ENCODE data around the gene PAX5.
"Not testable (repeated sequence)": the region's sequence is repeated elsewhere in the genome, so short reads cannot be mapped to it uniquely, and the experiment has no call there.

Gene PAX5

DNA sequence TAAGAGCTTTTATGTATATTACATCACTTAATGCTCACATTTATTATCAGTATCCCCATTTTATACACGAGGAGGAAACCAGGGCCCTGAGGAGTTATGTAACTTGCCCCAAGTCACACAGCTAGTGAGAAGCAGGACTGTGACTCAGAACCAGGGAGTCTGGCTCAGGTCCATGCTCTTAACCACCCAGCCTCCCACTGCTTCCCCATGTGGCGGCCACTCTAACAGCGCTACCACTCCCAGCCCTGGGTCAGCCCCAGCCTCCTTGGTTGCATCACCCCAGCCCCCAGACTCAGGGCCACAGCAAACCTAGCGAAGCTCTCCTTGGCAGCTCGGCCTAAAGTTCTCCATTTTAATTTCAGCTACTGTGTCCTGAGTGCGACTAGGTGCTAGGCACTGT lies 159.1 kb downstream of the PAX5 start:
- FAIRE-seq, result no peak

DNA sequence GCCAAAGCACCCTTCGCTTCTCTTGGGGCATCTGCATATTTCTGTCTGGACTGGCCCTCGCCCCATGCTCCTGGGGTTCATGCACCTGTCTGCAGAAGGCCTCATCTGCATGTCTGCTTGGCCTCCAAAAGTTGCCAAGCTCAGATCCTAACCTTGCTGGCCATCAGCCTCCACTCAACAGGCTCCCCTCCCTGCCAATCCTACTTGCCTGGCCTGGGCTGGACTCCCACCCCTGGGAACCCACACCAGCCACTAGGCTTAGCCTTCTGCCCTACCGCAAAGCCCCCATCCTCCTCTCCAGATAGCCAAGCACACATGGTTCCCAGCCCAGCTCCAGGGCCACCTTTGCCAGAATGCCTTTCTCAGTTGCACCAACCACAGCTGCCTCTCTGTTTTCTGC lies 159.8 kb downstream of the PAX5 start:
- FAIRE-seq, result no peak

DNA sequence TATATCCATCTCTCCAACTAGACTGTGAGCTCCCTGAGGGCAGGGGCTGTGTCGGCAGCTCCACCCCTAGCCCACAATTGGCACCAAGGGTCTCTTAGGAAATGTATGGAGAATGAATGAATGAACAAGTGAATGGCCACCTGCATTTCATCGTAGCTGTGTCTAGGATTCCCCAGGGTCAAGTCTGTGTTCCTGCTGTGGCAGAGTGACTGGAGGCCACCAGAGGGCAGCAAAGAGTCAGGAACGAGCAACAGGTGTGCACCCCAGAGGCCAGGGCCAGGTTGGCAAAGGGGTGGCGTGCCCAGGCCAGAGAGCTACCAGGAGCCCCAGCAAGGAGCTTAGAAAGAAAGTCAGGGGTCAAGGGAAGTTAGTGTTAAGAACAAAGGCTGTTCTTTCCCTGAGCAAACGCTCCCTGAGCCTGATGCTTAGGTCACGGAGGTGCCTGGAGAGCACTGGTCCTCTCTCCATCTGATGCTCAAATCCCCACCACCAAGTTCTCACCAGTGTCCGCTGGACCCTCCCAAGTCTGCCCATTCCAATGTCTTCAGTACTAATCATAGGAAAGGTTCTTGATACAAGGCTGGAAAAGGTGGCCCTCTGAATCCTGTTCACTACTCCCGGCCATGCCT lies 160.7 kb downstream of the PAX5 start:
- no peak for FAIRE-seq

DNA sequence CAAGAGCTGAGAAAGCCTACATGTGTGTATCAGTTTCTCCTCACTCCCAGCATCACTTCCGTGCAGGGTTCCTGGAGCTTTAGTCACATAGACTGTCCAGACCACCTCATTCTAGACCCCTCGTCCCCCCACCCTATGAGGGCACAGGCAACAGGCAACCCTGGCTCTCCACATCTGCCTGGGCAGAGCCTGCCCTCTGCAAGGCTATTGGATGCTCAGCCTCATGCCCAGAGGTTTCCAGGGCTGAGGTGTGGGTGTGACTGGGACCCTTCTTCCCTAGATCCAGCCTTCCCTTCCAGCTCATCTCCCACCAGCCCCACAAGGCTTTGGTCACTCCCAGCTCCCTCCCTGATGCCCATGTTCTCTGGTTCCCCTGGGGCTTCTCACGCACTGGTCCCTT lies 161.4 kb downstream of the PAX5 start:
- no peak for FAIRE-seq

DNA sequence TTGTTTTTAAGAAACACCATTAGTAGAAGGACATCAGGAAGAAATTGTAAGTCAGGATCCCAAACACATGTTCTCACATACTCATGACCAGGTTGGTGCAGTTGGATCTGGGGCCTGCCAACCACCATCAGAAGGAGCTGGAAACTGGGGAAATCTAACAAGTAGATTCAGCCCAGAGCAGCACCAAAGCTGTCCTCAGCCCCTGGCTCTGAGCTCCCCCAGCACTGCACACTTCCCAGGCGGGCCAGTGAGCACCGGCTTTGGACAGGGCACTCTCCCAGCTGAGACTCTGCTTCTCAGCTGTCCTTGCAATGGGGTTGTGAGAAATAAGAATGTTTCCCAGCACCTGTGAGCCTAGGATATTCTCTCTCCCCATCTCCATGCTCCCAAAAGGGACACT lies 162.5 kb downstream of the PAX5 start:
- no peak for FAIRE-seq

DNA sequence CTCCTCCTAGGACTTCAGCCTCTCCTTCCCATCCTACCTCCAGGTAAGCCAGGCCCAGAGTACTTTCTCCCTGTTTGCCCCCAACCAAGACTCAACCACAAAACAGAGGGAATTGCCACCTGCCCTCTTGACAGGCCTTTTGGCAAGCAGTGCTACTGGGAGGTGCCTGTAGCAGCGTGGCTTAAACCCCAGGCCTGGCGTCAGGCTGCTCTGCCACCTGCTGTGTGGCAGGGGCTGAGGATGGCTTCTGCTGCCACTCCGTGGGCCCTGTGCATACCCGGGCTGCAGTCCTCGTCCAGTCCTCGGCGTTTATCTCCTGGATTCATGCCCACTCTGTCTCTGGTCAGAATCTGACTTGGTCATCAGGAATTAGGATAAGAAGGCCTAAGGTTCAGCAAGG lies 163.1 kb downstream of the PAX5 start:
- FAIRE-seq, result no peak

DNA sequence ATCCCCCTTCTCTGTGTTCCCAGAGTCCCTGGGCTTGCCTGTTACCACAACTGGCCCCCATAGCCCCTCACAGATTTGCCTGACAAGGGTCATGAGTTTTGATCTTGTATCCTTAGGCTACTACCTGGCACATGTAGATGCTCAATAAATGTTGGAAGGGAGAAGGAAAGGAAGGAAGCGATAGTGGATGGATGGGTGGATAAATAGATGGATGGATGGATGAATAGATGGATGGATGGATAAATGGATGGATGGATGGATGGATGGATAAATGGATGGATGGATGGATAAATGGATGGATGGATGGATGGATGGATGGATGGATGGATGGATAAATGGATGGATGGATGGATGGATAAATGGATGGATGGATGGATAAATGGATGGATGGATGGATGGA lies 164.5 kb downstream of the PAX5 start:
- FAIRE-seq, result not testable (repeated sequence)

DNA sequence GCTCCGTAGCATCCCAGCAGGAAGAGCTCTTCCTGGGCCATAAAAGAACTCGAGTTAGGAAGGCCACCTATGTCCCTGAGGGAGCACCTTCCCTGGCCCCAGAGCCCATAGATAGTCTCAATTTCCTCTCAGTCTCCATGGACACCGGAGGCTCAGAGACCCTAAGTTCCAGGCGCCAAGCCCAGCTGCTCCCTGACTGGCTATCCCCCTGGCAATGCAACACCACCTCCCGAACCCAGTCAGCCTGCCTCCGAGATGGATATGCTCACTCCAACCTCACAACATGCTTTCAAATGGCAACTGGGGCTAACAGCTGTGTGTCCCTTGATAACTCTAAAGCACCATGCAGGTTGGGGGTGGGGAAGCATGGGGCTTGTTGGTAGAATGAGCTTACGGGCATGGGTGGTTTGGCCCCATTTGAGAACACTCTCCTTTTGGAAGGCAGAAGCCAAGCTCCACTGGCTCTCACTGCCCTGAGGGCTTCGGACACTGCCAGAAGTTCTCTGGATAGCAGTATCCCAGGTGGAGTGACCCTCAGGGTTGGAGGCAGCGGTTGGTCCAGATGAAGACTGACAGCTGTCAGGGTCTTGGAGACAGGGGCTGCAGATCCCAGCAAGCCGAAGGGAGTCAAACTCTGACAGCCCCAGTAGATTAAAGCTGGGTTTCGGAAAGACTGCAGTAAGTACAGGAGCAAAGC lies 165.3 kb downstream of the PAX5 start:
- no peak for FAIRE-seq

DNA sequence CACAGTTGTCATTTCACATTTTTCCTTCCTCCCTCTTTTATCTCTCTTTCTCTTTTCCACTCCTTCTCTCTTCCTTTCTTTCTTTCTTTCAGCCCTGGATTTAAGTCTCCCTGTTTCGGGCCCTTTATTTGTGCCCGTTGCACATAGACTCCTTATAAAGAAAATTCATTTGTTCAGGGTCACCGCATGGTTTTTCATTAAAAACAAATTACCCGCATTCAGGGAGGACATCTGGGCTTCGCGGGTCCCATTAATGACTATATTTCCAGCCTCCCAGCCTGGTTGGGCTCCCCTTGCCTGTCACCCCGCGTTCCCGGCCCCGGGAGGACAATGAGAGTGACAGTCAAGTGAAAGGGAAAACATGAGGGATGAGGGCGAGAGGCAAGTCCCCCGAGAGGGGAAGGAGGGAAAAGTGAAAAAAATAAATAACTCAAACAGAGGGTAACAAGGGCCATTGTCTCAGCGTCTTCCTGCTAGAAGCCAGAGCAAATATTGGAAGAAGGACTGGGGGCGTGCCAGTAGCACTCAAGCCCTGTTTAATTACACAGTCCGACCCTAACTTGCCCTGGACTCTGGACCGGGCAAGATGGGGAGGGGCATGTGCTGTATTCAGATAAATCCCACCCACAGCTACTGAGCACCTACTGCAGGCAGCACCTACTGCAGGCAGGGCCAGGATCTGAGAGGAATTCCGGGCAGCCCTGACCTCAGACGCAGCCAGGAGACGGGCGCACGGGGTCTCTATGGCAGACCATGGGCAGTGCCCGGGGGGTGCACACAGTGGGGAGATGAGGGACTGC lies 166.2 kb downstream of the PAX5 start:
- FAIRE-seq, result no peak

DNA sequence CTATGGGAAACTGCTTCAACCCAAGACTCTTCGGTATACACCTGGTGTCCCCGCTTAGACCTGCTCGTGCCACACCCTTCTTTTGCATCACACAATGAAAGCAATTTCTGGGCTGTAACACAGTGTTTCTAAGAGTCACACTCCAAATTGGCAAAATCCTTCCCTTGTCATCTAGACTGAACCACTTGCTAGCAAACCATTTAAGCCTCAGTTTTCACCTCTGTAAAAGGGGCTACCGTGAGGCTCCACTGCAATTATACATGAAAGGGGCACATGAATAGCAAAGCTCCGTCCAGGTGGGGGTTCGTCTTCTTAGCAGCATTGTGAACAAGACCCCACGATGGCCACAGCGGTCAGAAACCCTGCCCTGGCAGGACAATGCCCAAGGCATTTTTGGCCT lies 166.8 kb downstream of the PAX5 start:
- FAIRE-seq, result no peak

DNA sequence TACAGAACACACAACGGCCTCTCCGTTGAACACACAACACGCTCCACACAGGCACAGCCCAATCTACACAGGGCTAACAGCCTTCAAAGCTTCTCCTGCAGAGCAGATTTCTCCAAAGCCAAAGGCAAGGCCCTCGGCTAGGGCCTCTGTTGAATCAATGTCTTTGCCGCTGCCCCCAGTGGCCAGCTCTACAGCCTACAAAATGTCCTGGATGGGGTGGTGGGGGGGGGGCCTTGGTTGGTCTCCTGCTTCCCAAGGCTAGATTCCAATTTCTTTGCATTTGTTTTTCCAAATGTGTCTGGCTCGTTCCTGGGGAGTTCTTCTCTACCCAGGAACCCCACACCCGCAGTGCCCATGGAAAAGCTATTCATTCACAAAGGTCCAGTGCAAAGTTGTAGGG lies 167.2 kb downstream of the PAX5 start:
- FAIRE-seq, result no peak

DNA sequence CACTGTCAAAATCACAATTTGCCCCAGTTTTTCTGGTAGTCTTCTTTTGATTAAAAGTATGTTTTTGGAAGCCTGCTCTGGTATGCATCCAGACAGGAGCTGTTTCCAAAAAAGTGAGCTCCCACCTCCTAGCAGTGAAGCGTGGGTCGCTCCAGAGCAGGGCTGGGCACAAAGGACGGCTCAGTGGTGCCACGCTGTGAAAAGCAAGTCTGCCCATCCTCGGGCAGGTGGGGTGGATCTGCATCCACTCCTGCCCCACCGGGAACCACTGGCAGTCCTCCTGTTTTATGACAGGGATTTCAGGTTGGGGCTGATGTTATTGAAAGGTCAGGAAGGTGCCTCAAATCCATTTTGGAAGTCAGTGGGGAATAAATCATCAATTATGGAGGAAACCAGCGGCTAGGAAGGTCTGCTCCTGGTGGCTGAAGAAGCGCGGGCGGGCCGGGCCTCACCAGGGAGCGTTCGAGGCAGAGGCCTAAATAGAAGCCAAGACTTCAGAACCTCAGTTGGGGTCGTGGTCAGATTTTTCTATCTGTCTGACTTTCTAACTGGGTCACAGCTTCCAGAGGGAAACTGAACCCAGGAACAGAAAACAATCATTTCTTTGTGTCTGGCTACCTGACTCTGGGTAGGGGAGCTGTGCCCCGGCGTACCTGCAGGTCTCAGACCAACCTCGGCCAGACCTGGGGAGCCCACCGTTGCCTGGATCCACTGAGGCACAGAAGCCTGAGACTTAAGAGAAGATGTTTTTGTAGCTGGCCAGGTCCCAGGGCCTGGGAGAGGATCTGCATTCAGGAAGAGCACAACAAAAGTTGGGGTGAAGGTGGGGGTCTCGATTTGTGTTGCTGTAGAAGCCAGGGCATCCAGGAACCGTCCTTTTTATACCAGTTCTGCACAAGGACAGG lies 168.1 kb downstream of the PAX5 start:
- no peak for FAIRE-seq

DNA sequence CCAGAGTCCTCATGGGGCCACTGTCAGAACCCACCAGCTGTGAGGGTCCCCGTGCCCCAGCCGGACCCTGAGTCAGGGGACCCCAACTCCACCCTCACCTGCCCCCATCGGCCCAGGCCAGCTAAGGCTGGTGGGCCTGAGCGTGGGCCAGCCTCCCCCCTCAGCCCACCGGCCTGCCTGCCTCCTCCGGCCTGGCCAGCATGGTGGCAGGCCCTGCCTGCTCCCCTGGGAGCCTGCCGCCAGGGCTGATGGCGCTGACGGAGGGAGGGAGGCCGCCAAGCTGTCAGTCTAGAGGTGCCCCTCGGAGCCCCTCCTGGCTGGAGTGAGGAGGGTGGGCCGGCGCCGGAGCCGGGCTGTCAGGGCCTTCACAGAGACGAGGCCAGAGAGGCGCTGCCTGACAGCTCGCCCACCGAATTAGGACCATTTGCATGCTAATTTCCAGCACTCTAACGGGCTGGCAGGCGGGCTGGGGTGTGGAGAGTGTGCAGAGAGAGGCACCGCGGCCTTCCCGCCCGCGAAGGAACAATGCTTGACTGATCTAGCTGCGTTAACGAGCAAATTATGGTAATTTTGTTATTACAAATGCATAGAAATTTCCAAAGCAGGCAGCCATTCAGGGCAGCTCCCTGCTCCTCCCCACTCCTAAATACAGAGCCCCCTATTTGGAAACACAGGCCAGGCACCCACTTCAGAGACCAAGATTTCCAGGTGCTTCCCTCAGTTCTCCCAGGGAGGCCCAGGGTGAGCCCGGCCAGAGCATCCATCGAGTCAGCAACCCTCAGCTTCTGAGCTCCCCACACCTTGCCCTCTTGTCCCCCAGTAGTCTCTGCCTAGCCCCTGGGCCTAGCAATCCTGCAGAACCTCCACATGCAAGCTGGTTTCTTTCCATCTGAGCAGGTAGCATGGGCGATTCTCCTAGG lies 169.3 kb downstream of the PAX5 start:
- FAIRE-seq, result no peak

DNA sequence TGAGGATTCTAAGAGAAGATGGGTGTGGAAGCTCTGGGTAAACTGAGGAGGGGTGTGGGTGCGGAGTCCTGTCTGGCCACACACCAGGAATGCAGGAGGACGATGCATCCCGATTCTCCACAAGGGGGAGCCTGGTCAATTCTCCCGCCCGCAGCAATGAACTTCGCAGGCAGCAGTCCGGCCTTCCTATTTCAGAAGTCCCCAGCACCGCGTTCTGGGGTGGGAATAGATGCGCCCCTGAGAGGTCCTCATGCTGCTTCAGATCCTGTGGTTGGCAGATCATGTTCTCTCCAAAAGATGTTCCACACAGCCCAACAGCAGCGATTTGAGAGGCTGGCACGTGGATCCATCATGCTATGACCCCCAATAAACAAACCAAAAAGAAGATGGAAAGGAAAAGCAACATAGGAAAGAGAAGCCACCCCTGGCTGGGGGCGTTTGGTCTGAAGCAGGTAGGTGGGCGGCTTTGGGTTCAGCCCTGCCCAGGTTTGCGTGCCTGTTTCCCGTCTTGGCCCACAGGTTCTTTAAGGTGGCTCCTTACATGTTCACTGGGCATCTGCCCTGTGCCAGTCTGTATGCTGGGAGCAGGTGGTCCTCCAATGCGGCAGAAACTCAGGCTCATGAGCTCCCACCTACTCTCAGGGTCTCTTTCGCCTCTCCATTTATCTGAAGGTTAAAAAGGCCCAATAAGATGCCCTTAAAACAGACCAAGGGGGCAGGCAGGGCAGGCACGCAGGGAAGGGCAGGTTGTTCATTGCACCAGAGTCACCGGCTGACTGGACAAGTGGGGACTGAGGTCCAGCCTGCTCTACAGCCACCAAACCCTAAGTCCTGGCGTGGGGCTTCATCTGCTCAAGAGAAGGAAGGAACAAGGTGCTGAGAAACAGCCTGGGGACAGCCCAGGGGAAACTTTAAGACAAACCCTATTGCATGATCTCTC lies 171.6 kb downstream of the PAX5 start:
- no peak for FAIRE-seq

DNA sequence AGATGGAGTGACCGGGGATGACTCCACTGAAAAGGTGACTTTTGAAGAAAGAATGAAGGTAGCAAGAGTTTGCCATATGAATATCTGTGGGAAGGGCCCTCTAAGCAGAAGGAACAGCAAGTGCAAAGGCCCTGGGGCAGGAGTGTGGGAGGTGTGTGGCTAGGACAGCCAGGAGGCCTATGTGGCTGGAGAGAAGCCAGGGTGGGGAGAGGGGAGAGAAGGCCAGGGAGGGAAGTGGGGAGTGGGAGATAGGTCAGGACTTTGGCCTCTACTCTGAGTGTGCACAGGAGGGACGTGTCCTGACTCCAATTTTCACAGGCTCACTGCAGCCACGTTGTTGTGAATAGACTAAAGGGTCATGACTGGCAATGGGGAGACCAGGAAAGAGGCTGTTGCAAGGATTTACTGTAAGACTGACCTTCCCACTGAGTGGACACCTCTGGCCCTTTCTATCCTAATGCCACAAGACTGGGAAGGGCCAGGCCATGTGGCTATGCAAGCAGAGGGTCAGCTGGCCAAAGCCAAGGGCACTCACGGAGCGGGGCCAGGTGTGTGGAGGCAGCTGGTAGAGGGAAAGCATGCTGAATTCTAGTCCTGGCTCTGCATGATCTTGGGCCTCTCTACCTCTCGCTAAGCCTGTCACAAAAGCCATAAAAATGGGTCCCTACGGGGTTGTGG lies 172.4 kb downstream of the PAX5 start:
- FAIRE-seq, result no peak

DNA sequence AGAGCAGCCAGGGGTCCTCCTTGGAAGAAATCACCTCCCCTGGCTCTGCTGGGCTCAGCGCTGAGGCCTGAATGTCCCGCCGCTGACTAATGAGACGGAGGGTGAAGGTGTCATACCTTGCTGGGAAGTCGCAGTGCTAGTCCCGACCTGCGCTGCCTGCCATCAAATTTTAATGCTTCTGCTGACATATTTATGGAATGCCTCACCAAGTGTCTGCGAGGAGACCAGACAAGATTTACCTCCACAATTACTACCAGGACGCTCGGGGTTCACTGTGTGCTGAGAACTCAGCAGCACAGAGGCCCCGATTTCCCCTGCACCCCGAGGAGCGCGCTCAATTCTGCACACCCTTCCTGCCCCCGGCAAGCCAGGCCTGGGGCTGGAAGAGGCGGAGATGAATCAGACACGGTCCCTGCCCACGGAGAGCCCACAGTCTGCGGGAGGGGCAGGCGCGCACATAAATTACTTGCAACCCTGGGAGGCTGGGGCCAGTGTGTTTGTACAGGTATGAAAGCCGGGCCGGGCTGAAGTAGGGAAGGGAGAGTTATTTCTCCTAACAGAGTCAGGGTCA lies 175.2 kb downstream of the PAX5 start:
- FAIRE-seq, result no peak

DNA sequence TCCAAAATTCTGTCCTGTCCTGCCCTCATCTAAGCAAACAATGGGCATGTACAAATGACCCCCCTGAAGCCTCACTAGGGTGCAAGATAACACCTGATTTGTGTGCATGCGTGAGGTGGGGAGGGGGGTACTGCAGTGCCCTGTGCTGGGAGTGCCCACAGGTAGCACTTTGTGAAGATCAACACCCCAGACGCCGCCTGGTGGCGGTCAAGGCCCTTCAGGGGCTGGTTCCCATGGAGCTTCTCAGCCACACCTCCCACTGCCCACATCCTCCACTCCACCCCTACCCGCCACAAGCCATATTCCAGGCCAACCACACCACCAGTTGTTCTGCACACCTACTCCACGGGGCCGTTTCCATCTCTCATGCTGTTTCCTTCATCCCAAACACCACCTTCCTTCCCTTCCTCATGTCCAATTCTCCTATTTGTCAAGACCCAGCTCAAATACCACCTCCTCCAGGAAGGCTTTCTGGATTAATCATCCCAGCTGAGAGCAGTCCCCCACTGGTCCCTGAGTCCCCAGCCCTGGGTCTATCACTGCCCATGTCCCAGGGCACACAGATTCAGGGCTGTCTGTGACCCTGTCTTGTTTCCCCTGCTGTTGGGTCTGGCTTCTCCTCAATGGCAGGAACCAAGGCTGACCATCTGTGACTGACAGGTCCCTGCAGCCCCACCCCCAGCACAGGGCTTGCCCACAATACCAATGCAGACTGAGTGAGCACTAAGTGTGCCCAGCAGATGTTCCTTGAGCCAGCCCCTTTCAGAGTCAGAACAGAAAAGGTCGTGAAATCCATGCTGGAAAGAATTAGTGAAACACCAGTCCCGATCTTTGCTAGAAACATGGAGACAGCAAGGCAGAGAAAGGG lies 178.4 kb downstream of the PAX5 start:
- no peak for FAIRE-seq

DNA sequence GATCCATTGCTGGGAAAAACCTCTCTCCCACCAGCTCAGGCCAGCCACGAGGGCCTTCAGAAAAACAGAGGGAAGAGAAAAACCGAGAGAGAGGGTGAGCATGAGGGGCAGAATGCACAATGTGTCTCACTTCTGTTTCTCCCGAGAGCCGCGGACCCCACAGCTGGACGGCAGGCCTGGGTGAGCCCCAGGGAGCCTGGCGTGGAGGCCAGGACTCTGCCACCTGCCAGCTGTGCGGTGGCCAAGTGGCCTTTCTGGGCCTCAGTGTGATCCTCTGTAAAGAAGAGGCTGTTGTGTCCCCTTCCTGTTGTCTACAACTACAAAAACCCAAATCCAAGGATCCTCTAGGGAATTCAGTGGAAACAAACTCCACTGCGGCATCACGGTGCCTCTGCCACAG lies 179.3 kb downstream of the PAX5 start:
- FAIRE-seq, result no peak

DNA sequence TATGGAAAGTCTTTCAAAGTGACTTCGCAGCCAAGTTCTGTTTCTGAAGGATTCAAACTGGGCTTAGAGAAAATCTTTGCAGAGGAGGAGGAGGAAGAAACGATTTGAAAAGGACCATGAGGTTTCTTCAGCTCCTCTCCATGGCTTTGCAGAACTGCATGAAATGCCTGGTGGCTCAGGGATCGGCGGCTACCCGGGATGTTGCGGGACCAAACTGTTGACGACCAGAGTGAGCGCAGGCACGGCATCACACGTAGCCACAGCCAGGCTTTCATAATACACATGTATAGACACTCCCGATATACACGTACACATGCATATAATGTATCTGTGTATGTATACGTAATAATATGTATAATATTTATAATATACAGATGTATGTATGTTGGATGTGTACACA lies 180.0 kb downstream of the PAX5 start:
- FAIRE-seq, result no peak
